HG03039 (cell line): ENCODE measurements around the gene DMBX1.

Source experiments
- ATAC-seq: cut with Tn5 transposase; IDR thresholded peaks from one replicate; pipeline ENCODE4 v1.9.1; 2021; ENCODE audit warnings: mild to moderate bottlenecking, moderate library complexity; ENCODE audit not compliant: unreplicated experiment

Gene DMBX1

GRCh38 chr1:46489638-46490405 lies at the start of gene DMBX1:
Gene DMBX1 (plus strand): TSS chr1:46489836. CDS start chr1:46507011, 17,175 bp downstream.
- ATAC-seq, result no peak

GRCh38 chr1:46440478-46440877 lies 49.2 kb upstream of the DMBX1 start:
- no peak for ATAC-seq

DNA sequence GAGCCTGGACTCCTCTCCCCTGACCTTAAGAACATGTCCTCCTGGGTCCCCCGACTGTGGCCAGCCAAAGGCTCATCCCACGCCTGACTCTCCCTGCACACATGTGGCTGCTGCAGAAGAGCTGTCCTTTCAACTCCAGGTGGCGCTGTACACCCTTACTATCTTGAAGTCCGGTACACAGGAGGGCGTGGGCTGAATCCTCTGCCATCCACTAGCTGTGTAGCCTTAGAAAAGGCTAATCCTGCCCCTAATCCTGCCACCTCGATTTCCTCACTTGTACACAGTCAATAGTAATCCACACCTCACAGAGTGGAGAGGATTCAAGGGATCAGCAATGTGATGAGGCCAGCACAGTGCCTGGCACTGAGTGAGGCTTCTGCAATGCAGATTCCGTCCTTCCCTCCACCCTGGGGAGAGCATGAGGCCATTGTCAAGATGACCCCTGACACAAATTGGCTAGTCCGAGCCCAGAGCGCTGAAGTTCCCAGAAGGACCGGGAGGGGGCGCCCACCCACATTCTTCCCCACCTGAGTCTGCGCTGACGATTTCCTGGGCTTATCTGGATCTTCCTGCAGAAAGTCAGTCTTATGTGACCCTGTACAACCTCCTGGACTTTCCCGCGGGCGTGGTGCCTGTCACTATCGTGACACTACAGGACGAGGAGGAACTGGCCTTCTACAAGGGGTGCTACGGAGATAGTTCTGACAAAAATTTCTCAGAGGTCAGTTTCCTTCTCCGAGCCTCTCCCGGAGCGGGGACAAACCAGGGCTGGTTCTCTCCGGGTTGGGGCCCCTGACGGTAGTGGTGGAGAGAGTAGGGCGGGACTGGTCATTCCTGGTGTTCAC lies 47.1 kb upstream of the DMBX1 start:
- ATAC-seq, result peak; percentile 54

GRCh38 chr1:46444466-46444865 lies 45.2 kb upstream of the DMBX1 start:
- no peak for ATAC-seq

GRCh38 chr1:46445773-46446256 lies 43.8 kb upstream of the DMBX1 start:
- ATAC-seq, result no peak

GRCh38 chr1:46446646-46447498 lies 42.8 kb upstream of the DMBX1 start:
- ATAC-seq, result no peak

GRCh38 chr1:46447499-46448108 lies 42.0 kb upstream of the DMBX1 start:
- no peak for ATAC-seq

- ATAC-seq, result no peak
Observed at GRCh38 chr1:46448109-46448911, 41.3 kb upstream of the DMBX1 start.

- no peak for ATAC-seq
Observed at GRCh38 chr1:46449223-46450159, 40.1 kb upstream of the DMBX1 start.

DNA sequence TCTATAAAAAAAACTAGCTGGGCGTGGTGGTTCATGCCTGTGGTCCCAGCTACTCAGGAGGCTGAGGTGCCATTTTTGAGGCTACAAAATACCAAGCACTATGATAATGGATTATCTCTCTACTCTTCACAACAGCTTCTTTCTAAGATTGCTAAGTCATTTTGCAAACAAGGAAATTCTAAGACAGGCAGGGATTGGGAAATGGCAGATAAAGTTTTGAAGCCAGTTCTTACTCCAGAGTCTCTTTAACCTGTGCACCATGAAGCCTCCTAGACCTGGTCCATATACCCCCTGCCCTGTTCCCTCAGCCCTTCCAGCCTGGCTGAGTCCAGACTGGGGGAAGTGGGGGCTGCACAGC lies 39.5 kb upstream of the DMBX1 start:
- ATAC-seq, result no peak

- no peak for ATAC-seq
Observed at GRCh38 chr1:46451948-46452930, 37.4 kb upstream of the DMBX1 start.

DNA sequence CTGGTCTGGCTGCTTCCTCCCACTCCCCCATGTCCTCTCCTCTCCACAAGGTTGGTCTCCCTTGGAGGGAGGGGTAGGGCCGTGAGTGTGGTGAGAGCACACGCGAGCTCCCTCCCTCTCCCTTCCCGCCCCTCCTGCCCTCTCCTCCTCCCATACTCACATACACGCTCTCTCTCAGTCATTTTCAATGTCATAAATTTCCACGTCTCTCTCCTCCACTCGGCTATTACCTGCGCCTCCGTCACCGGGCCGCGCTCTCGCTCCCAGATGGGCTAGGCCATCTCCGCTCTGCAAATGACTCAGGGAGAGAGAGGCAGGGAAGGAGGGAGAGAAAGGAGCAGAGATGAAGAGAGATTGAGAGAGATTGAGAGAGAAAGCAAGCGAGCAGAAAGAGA lies 36.7 kb upstream of the DMBX1 start:
- no peak for ATAC-seq

DNA sequence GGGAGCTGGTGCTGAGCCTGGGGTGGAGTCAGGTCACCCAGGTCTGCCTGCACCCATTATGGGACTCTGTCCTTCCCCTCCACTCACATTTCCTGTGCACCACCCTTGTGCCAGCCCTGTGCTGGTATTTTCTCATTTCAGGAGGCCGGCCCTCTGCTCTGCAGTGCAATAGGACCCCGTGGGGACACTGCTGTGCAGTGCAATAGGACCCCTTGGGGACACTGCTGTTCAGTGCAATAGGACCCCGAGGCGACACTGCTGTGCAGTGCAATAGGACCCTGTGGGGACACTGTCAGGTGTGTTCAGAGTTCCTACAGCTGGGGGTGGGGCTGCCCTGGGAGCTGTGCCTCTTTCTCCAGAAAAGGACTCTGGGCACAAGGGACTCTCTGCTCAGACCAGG lies 36.2 kb upstream of the DMBX1 start:
- no peak for ATAC-seq

- no peak for ATAC-seq
Observed at GRCh38 chr1:46455951-46456350, 33.7 kb upstream of the DMBX1 start.

DNA sequence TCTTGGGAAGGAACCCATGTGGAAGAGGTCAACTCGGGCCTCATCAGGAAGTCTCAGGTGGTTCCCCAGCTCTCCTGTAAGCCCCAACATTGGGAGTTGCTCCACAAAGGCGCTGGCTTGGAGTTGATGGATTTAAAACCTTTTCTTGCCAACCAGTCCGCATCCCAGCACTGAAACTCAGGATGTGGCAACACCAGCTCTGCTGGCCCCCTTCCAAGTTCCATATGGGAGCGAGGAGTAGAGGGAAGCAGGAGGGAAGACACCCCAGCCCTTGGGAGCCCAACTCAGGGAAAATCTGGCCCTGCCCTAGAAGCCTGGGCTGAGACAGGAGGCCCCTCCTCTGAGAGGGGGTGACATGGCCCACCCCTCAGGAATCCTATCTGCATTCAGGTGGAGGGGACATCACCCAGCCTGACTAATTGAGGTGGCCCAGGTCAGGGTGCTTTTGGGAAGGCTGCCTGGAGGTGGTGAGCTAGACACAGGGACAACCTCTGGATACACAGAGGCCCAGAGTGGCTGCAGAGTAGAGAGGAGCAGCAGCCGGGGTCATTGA lies 33.1 kb upstream of the DMBX1 start:
- ATAC-seq, result no peak

GRCh38 chr1:46457178-46457577 lies 32.5 kb upstream of the DMBX1 start:
- ATAC-seq, result no peak

DNA sequence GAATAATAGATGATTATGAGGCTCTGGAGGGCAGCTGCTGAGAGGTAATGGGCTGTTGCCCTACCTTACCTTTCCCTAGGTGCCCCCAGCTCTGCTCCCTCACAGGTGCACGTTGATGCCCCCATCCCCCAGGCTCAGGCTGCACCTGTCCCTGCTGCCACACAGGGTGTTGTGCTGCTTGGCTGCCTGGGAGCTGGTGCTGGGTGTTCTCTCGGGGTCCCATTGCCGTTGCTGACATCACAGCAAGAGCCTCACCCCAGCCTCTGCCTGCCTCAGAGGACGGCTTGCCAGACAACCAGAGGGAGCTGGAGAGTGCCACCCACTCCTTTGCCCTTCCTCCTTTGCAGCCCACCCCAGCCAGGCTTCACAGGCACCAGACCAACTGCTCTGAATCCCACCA lies 31.4 kb upstream of the DMBX1 start:
- ATAC-seq, result no peak
